Astrocyte (in vitro differentiated cells and primary cell): ENCODE data around the gene ACRV1. TPM values are rescaled to one million over a fixed set of nuclear protein-coding genes. Genes with fewer than 3 reads are reported as not detected.

Experiments
- DNase-seq: peaks from one replicate; pipeline ENCODE4 v3.0.0-alpha.2; 2010; ENCODE audit warnings: low read depth
- FAIRE-seq: peaks from 2 replicates; lab custom pipeline; 2011; peaks lifted over from hg19 to GRCh38; lab: Jason Lieb, UNC
- H2AFZ ChIP-seq: 2 replicates; pipeline ENCODE4 v1.6.0; 2012; ENCODE audit warnings: low read depth, low read length, inconsistent platforms
- H3K27ac ChIP-seq: 2 replicates; pipeline ENCODE4 v1.5.1; 2011; ENCODE audit warnings: low read depth, low read length, inconsistent platforms
- H3K27me3 ChIP-seq: 2 replicates; pipeline ENCODE4 v1.6.0; 2011; ENCODE audit warnings: low read length, inconsistent platforms; ENCODE audit not compliant: insufficient read depth
- H3K36me3 ChIP-seq: 2 replicates; pipeline ENCODE4 v1.5.1; 2011; ENCODE audit warnings: low read length, inconsistent platforms; ENCODE audit not compliant: insufficient read depth
- H3K4me1 ChIP-seq: 2 replicates; pipeline ENCODE4 v1.5.1; 2011; ENCODE audit warnings: low read length, inconsistent platforms; ENCODE audit not compliant: insufficient read depth
- H3K4me2 ChIP-seq: 2 replicates; pipeline ENCODE4 v1.6.0; 2012; ENCODE audit warnings: low read length, inconsistent platforms
- H3K4me3 ChIP-seq: 2 replicates; pipeline ENCODE4 v1.5.1; 2011; ENCODE audit warnings: low read depth, mild to moderate bottlenecking, low read length, inconsistent platforms; ENCODE audit not compliant: insufficient read depth
- H3K79me2 ChIP-seq: 2 replicates; pipeline ENCODE4 v1.6.0; 2012; ENCODE audit warnings: mild to moderate bottlenecking, low read length, inconsistent platforms; ENCODE audit not compliant: insufficient read depth
- H3K9ac ChIP-seq: 2 replicates; pipeline ENCODE4 v1.6.0; 2012; ENCODE audit warnings: mild to moderate bottlenecking, low read length, inconsistent platforms
- H3K9me3 ChIP-seq: 2 replicates; pipeline ENCODE4 v1.5.1; 2012; ENCODE audit warnings: low read depth, mild to moderate bottlenecking, low read length, inconsistent platforms; ENCODE audit not compliant: insufficient read depth
- H4K20me1 ChIP-seq: 2 replicates; pipeline ENCODE4 v1.6.0; 2012; ENCODE audit warnings: low read length, inconsistent platforms; ENCODE audit not compliant: insufficient read depth
- H3K27ac Mint-ChIP-seq: one replicate; pipeline ENCODE4 v1.8.0; 2021; ENCODE audit warnings: mild to moderate bottlenecking, mixed read lengths; ENCODE audit not compliant: unreplicated experiment
- H3K27me3 Mint-ChIP-seq: one replicate; pipeline ENCODE4 v1.8.0; 2021; ENCODE audit warnings: low read depth, mixed read lengths; ENCODE audit not compliant: unreplicated experiment
- H3K36me3 Mint-ChIP-seq: one replicate; pipeline ENCODE4 v1.8.0; 2021; ENCODE audit warnings: low read depth, mixed read lengths; ENCODE audit not compliant: unreplicated experiment
- H3K4me1 Mint-ChIP-seq: one replicate; pipeline ENCODE4 v1.8.0; 2021; ENCODE audit warnings: low read depth, mixed read lengths; ENCODE audit not compliant: unreplicated experiment
- H3K4me3 Mint-ChIP-seq: one replicate; pipeline ENCODE4 v1.8.0; 2021; ENCODE audit warnings: mild to moderate bottlenecking, moderate library complexity, mixed read lengths; ENCODE audit not compliant: unreplicated experiment
- H3K9me3 Mint-ChIP-seq: one replicate; pipeline ENCODE4 v1.8.0; 2021; ENCODE audit warnings: mild to moderate bottlenecking, mixed read lengths; ENCODE audit not compliant: unreplicated experiment
- EZH2 ChIP-seq: IDR thresholded peaks from 2 replicates; pipeline ENCODE4 v1.6.1; 2012; ENCODE audit warnings: mild to moderate bottlenecking, low read length, inconsistent platforms; ENCODE audit not compliant: insufficient read depth
- total RNA-seq: library from RNA; stranded (reverse); gene quantifications from 2 replicates; pipeline ENCODE4 v1.2.1, GENCODE V29; 2021
- TF ChIP-seq, protein P1 (sequence below): IDR thresholded peaks from 2 replicates; pipeline ENCODE4 v1.5.1; 2011; ENCODE audit warnings: low read depth, mild to moderate bottlenecking, inconsistent platforms, low read length, moderate library complexity; ENCODE audit not compliant: insufficient read depth

Gene ACRV1
- total RNA-seq, 1 donor from 2014 or later: not detected

DNA sequence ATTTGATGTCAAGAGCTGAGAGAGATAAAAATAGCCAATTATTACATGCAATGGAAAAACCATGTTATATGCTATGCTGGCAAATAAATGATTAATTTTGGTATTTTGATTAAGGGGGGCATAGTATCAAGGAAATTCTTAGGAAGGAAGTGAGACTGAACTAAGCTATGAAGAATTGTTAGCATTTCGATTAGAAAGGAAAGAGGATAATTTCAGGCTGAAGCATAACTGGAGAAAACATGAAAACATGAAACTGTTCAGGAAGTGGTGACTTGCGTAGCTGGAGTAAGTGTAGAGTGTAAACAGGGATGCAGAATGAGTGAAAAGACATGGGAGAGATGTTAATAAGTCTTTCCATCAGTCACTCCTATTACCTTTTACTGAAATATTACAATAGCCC lies 6.4 kb downstream of the ACRV1 start:
- H3K27ac ChIP-seq: no peak overlapping the region
- no peaks in the 10 kb centered on the region for H3K4me1 Mint-ChIP-seq
- H4K20me1 ChIP-seq: no peaks in the 10 kb centered on the region
- no peak overlapping the region for H3K27ac Mint-ChIP-seq
- no peak overlapping the region for H3K4me2 ChIP-seq
- H3K9me3 Mint-ChIP-seq: no peaks in the 10 kb centered on the region
- no peak overlapping the region for H3K9ac ChIP-seq
- H3K4me1 ChIP-seq: no peaks in the 10 kb centered on the region
- H3K36me3 Mint-ChIP-seq: peaks cover 8% of the 10 kb centered on the region
- H2AFZ ChIP-seq: no peak overlapping the region
- H3K4me3 ChIP-seq: no peak overlapping the region
- H3K36me3 ChIP-seq: no peaks in the 10 kb centered on the region
- no peak for FAIRE-seq
- TF ChIP-seq, protein P1, sequence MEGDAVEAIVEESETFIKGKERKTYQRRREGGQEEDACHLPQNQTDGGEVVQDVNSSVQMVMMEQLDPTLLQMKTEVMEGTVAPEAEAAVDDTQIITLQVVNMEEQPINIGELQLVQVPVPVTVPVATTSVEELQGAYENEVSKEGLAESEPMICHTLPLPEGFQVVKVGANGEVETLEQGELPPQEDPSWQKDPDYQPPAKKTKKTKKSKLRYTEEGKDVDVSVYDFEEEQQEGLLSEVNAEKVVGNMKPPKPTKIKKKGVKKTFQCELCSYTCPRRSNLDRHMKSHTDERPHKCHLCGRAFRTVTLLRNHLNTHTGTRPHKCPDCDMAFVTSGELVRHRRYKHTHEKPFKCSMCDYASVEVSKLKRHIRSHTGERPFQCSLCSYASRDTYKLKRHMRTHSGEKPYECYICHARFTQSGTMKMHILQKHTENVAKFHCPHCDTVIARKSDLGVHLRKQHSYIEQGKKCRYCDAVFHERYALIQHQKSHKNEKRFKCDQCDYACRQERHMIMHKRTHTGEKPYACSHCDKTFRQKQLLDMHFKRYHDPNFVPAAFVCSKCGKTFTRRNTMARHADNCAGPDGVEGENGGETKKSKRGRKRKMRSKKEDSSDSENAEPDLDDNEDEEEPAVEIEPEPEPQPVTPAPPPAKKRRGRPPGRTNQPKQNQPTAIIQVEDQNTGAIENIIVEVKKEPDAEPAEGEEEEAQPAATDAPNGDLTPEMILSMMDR: no peak
- TF ChIP-seq EZH2: no peak
- H3K27me3 Mint-ChIP-seq: no peaks in the 10 kb centered on the region
- H3K79me2 ChIP-seq: no peaks in the 10 kb centered on the region
- H3K4me3 Mint-ChIP-seq: no peak overlapping the region
- no peaks in the 10 kb centered on the region for H3K9me3 ChIP-seq
- no peaks in the 10 kb centered on the region for H3K27me3 ChIP-seq
- DNase-seq: no peak

- Mint-ChIP-seq H3K4me3 (no peak overlapping the region), H3K9me3 (no peaks in the 10 kb centered on the region), H3K4me1 (no peaks in the 10 kb centered on the region), H3K36me3 (peaks cover 3% of the 10 kb centered on the region), H3K27ac (no peak overlapping the region), H3K27me3 (no peaks in the 10 kb centered on the region)
- FAIRE-seq (no peak), DNase-seq (no peak)
- no peak overlapping the region for H3K9ac ChIP-seq
- H3K9me3 ChIP-seq: no peaks in the 10 kb centered on the region
- H4K20me1 ChIP-seq: no peaks in the 10 kb centered on the region
- no peaks in the 10 kb centered on the region for H3K4me1 ChIP-seq
- H3K4me3 ChIP-seq: no peak overlapping the region
- H3K27ac ChIP-seq: no peak overlapping the region
- H3K27me3 ChIP-seq: no peaks in the 10 kb centered on the region
- no peaks in the 10 kb centered on the region for H3K36me3 ChIP-seq
- H3K79me2 ChIP-seq: peaks cover 8% of the 10 kb centered on the region
- H2AFZ ChIP-seq: no peak overlapping the region
- H3K4me2 ChIP-seq: no peak overlapping the region
- no peak for TF ChIP-seq EZH2
- TF ChIP-seq, protein P1: no peak
Measured at GRCh38 chr11:125671561-125671960, 9.1 kb downstream of the ACRV1 start.

- Histone ChIP-seq H3K36me3 (no peaks in the 10 kb centered on the region), H3K9me3 (no peaks in the 10 kb centered on the region), H3K27ac (no peak overlapping the region), H3K79me2 (peaks cover 12% of the 10 kb centered on the region), H3K27me3 (no peaks in the 10 kb centered on the region), H3K9ac (no peak overlapping the region), H4K20me1 (no peaks in the 10 kb centered on the region), H2AFZ (no peak overlapping the region), H3K4me2 (no peak overlapping the region), H3K4me1 (no peaks in the 10 kb centered on the region), H3K4me3 (no peak overlapping the region)
- H3K4me3 Mint-ChIP-seq: no peak overlapping the region
- H3K9me3 Mint-ChIP-seq: no peaks in the 10 kb centered on the region
- no peaks in the 10 kb centered on the region for H3K4me1 Mint-ChIP-seq
- TF ChIP-seq, protein P1: no peak
- TF ChIP-seq EZH2: no peak
- H3K27ac Mint-ChIP-seq: no peak overlapping the region
- no peaks in the 10 kb centered on the region for H3K27me3 Mint-ChIP-seq
- FAIRE-seq (no peak), DNase-seq (no peak)
- peaks cover 2% of the 10 kb centered on the region for H3K36me3 Mint-ChIP-seq
Measured at GRCh38 chr11:125670172-125670571, 10.5 kb downstream of the ACRV1 start.
